Type B pancreatic cell (in vitro differentiated cells): ENCODE data around the gene SNN. TPM values are rescaled to one million over a fixed set of nuclear protein-coding genes. Genes with fewer than 3 reads are reported as not detected.

ENCODE experiments used
- DNase-seq: peaks from one replicate; pipeline ENCODE4 v3.0.0; 2021; ENCODE audit warnings: mixed read lengths; ENCODE audit not compliant: unreplicated experiment; ENCODE audit errors: extremely low spot score
- H3K27ac Mint-ChIP-seq: 2 replicates; pipeline ENCODE4 v1.8.0; 2021; ENCODE audit warnings: mild to moderate bottlenecking, mixed read lengths
- H3K27me3 Mint-ChIP-seq: 2 replicates; pipeline ENCODE4 v1.8.0; 2021; ENCODE audit warnings: mixed read lengths
- H3K36me3 Mint-ChIP-seq: 2 replicates; pipeline ENCODE4 v1.8.0; 2021; ENCODE audit warnings: mixed read lengths
- H3K4me1 Mint-ChIP-seq: one replicate; pipeline ENCODE4 v1.8.0; 2021; ENCODE audit warnings: mixed read lengths; ENCODE audit not compliant: unreplicated experiment
- H3K4me3 Mint-ChIP-seq: 2 replicates; pipeline ENCODE4 v1.8.0; 2021; ENCODE audit warnings: mild to moderate bottlenecking, mixed read lengths
- H3K9me3 Mint-ChIP-seq: 2 replicates; pipeline ENCODE4 v1.8.0; 2021; ENCODE audit warnings: mixed read lengths
- total RNA-seq: library from RNA; stranded (reverse); gene quantifications from 2 replicates; pipeline ENCODE4 v1.2.1, GENCODE V29; 2021; ENCODE audit warnings: low replicate concordance
- TF ChIP-seq, protein P1 (sequence below): fragments of 200-600 bp; sonication (generic); conservative IDR thresholded peaks from 2 replicates; pipeline ENCODE4 v1.5.0; 2021; ENCODE audit warnings: antibody characterized with exemption, mild to moderate bottlenecking

SNN gene
- total RNA-seq, 1 donor from 2014 or later = 44.0 TPM

DNA sequence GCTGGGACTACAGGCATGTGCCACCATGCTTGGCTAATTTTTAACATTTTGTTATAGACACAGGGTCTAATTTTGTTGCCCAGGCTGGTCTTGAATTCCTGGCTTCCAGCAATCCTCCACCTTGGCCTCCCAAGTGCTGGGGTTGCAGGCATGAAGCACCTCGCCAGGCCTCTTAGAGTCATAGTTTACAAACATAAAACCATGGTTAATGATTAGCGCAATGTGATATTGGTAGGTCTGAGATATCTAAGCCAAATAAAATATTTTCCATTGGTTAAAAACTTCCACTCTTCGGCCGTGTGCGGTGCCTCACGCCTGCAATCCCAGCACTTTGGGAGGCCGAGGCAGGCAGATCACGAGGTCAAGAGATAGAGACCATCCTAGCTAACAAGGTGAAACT, 57.8 kb downstream of the SNN start:
- Mint-ChIP-seq H3K4me3 (no peak overlapping the region), H3K27ac (no peak overlapping the region), H3K27me3 (no peaks in the 10 kb centered on the region), H3K9me3 (no peaks in the 10 kb centered on the region), H3K36me3 (peaks cover 31% of the 10 kb centered on the region), H3K4me1 (peaks cover 6% of the 10 kb centered on the region)
- no peak for DNase-seq
- TF ChIP-seq, protein P1, sequence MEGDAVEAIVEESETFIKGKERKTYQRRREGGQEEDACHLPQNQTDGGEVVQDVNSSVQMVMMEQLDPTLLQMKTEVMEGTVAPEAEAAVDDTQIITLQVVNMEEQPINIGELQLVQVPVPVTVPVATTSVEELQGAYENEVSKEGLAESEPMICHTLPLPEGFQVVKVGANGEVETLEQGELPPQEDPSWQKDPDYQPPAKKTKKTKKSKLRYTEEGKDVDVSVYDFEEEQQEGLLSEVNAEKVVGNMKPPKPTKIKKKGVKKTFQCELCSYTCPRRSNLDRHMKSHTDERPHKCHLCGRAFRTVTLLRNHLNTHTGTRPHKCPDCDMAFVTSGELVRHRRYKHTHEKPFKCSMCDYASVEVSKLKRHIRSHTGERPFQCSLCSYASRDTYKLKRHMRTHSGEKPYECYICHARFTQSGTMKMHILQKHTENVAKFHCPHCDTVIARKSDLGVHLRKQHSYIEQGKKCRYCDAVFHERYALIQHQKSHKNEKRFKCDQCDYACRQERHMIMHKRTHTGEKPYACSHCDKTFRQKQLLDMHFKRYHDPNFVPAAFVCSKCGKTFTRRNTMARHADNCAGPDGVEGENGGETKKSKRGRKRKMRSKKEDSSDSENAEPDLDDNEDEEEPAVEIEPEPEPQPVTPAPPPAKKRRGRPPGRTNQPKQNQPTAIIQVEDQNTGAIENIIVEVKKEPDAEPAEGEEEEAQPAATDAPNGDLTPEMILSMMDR = no peak

DNA sequence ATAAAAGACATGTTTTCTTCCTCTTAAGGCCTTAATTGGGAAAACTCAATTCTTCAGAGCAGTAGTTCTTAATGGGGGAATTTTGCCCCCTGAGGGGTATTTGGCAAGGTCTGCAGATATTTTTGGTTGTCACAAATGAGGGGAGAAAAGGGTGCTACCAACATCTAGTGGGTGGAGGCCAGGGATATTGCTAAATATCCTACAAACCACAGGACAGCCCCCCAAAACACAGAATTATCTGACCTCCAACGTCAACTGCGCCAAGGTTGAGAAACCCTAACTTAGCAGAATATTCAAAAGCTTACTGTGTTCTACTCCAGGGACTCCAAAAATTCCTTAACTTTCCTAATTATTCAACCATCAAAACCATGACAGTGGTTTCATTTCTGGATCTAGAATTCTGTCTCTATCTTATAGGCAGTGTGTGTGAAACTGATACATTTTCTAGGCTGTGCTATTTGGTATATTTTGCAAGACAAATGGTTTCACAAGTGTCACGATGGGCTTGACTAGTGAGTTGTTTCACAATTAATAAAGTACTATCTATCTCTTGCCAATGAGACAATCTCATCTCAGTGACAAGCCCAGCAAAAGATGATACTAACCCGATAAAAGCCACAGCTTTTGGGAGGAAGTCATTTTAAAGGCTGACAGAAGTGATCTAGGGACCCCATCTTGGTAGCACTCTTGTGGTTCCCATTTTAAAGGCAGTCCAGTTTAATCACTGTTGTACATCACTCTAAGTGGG, 59.7 kb downstream of the SNN start:
- H3K4me1 Mint-ChIP-seq = no peaks in the 10 kb centered on the region
- no peak for DNase-seq
- TF ChIP-seq, protein P1 = no peak

More for the DNA sequence above, 59.7 kb downstream of the SNN start:
- H3K27me3 Mint-ChIP-seq = no peaks in the 10 kb centered on the region
- H3K9me3 Mint-ChIP-seq = no peaks in the 10 kb centered on the region
- no peak overlapping the region for H3K4me3 Mint-ChIP-seq
- H3K36me3 Mint-ChIP-seq = peaks cover 29% of the 10 kb centered on the region
- H3K27ac Mint-ChIP-seq = no peak overlapping the region

Other genes with a start within 250 kb of the SNN start
- gene LITAF, start 81.5 kb upstream of the SNN start, total RNA-seq = 49.8 and 66.6 TPM in 2 replicates
- gene TXNDC11, start 74.4 kb downstream of the SNN start, total RNA-seq = 26.7 and 39.0 TPM in 2 replicates
- gene ZC3H7A, start 128.8 kb downstream of the SNN start, total RNA-seq = 43.3 and 67.5 TPM in 2 replicates
- 150 and 184 TPM in 2 replicates for gene RSL1D1, start 183.1 kb downstream of the SNN start, total RNA-seq
- 99.1 and 101 TPM in 2 replicates for gene GSPT1, start 247.5 kb downstream of the SNN start, total RNA-seq